ENCODE data around the gene BABAM2. TPM values are rescaled to one million over a fixed set of nuclear protein-coding genes. Genes with fewer than 3 reads are reported as not detected.
A peak's percentile ranks its signal among the peaks of the same experiment; 100 is the strongest.

BABAM2 gene
- total and polyA plus RNA-seq, 2 of the 4 experiments (the other 2 are of a cell fraction): 20.9 to 23.1 TPM

- no peak overlapping the region; the same call in 1 of the 2 replicates for H3K18ac ChIP-seq (ENCODE audit: low read depth, low read length)
These were observed 462.2 kb downstream of the BABAM2 start for GRCh38 chr2:28352610-28353195.

More at GRCh38 chr2:28352610-28353195, 462.2 kb downstream of the BABAM2 start:
- peaks cover 0 to 4% of the 10 kb centered on the region in 2 experiments; a peak in 1 of 4 replicates for H3K79me1 ChIP-seq (ENCODE audit: low read depth in 1 of 2, low read length in 2 of 2)
- H3K4me2 ChIP-seq (ENCODE audit: low read depth, low read length): no peak overlapping the region
- no peak overlapping the region for H2AK9ac ChIP-seq (replicated peaks; ENCODE audit: low read depth, low read length, poor library complexity)
- no peak overlapping the region for H3K56ac ChIP-seq (ENCODE audit: extremely low read depth, insufficient read depth, low read length)
- no peak overlapping the region for H4K91ac ChIP-seq (ENCODE audit: insufficient read depth, low read depth, low read length)
- H3K36me3 ChIP-seq (ENCODE audit: control insufficient read depth, insufficient read depth, low read length): no peaks in the 10 kb centered on the region
- TF ChIP-seq USF2 (IDR thresholded peaks at IDR 0.05; ENCODE audit: low read depth, low read length) (no peak), CTCF (conservative IDR thresholded peaks at IDR 0.05; ENCODE audit: low read depth, low read length) (no peak), POLR2A (IDR thresholded peaks at IDR 0.05; ENCODE audit: low read depth, low read length) (no peak), ELK1 (IDR thresholded peaks at IDR 0.05; ENCODE audit: borderline replicate concordance, low read depth, low read length) (no peak), MAZ (IDR thresholded peaks at IDR 0.05; ENCODE audit: borderline replicate concordance, low read depth, low read length) (no peak), MAFK (IDR thresholded peaks at IDR 0.05; ENCODE audit: low read depth, low read length) (no peak), RFX5 (IDR thresholded peaks at IDR 0.05; ENCODE audit: low read depth, low read length) (no peak), BHLHE40 (IDR thresholded peaks at IDR 0.05; ENCODE audit: low read depth, low read length) (no peak), NFE2L2 (IDR thresholded peaks at IDR 0.05; ENCODE audit: low read depth, low read length) (no peak), RAD21 (IDR thresholded peaks at IDR 0.05; ENCODE audit: low read length) (no peak), CEBPB (IDR thresholded peaks at IDR 0.05; ENCODE audit: low read depth, low read length) (no peak), FOS (IDR thresholded peaks at IDR 0.05; ENCODE audit: low read depth, low read length) (no peak), CHD1 (IDR thresholded peaks at IDR 0.05; ENCODE audit: low read depth, low read length) (no peak), RCOR1 (IDR thresholded peaks at IDR 0.05; ENCODE audit: insufficient replicate concordance, low read length) (no peak), SMC3 (IDR thresholded peaks at IDR 0.05; ENCODE audit: low read depth, low read length) (no peak), MXI1 (IDR thresholded peaks at IDR 0.05; ENCODE audit: borderline replicate concordance, low read depth, low read length) (no peak)
- H3K27me3 ChIP-seq (ENCODE audit: control insufficient read depth, insufficient read depth, low read length): no peaks in the 10 kb centered on the region
- dilution Hi-C loops (cut with HindIII; ENCODE audit: low sequenced_read_pairs, unreplicated experiment): no loop called here
- no peak overlapping the region for H3K4me3 ChIP-seq (ENCODE audit: insufficient read depth, low read depth, low read length)
- no TSS peak for BruUV-seq (replicated peaks)
- no peak overlapping the region for H2BK5ac ChIP-seq (ENCODE audit: low read depth, low read length, poor library complexity, severe bottlenecking)
- in situ Hi-C loops (cut with MboI; ENCODE audit: low sequenced_read_pairs): no loop called here
- peaks cover 19% of the 10 kb centered on the region for H3K4me1 ChIP-seq (ENCODE audit: control insufficient read depth, insufficient read depth, low read length)
- H2BK15ac ChIP-seq (ENCODE audit: low read depth, low read length): no peak overlapping the region
- no peak overlapping the region for H3K9ac ChIP-seq (ENCODE audit: low read depth, low read length)
- H3K4ac ChIP-seq (ENCODE audit: low read depth, low read length): no peak overlapping the region
- intact Hi-C loops (cut with micrococcal nuclease): no loop called here
- H4K5ac ChIP-seq (ENCODE audit: low read depth, low read length): no peak overlapping the region
- ChIA-PET CTCF (no interaction called here), POLR2A (ENCODE audit: unreplicated experiment) (no interaction called here)
- DNase-seq: no peak
- H3K27ac ChIP-seq (ENCODE audit: insufficient read depth, low read length): no peak overlapping the region
- peak overlapping the region; percentile 72 for H2AFZ ChIP-seq (replicated peaks; ENCODE audit: low read length, poor library complexity)
- H3K14ac ChIP-seq (replicated peaks; ENCODE audit: low read depth, low read length): no peak overlapping the region
- no peak overlapping the region for H2BK120ac ChIP-seq (ENCODE audit: low read depth, low read length)
- no peak overlapping the region for H3K23ac ChIP-seq (ENCODE audit: low read depth, low read length)
- H3K9me3 ChIP-seq (ENCODE audit: control insufficient read depth, insufficient read depth, low read length): no peaks in the 10 kb centered on the region
- WGBS, 2 experiments (ENCODE audit: extremely low coverage in 2 of 2, insufficient read length in 1 of 2): 80% methylated on average over 1 of the region's 16 CpGs; no CpG with 5 or more reads in 1 of the 2 experiments
- H4K20me1 ChIP-seq (ENCODE audit: insufficient read depth, low read length): no peaks in the 10 kb centered on the region
- no peak for ATAC-seq (ENCODE audit: low read depth)
- no peak overlapping the region for H4K8ac ChIP-seq (ENCODE audit: low read depth in 2 of 2, low read length in 2 of 2)
- peaks cover 17% of the 10 kb centered on the region for H3K9me1 ChIP-seq (ENCODE audit: insufficient read depth, low read length)
- no peak overlapping the region; the same call in 1 of the 2 replicates for H2AK5ac ChIP-seq (ENCODE audit: low read depth, low read length)
- no peak overlapping the region for H2BK20ac ChIP-seq (ENCODE audit: low read depth, low read length)
